NCI-H226 (cell line): ENCODE measurements around the gene CD160.
"Not testable (repeated sequence)": the region's sequence is repeated elsewhere in the genome, so short reads cannot be mapped to it uniquely, and the experiment has no call there.

Source experiments
- DNase-seq: peaks from one replicate; pipeline ENCODE4 v3.0.0-alpha.2; 2015

CD160 gene

DNA sequence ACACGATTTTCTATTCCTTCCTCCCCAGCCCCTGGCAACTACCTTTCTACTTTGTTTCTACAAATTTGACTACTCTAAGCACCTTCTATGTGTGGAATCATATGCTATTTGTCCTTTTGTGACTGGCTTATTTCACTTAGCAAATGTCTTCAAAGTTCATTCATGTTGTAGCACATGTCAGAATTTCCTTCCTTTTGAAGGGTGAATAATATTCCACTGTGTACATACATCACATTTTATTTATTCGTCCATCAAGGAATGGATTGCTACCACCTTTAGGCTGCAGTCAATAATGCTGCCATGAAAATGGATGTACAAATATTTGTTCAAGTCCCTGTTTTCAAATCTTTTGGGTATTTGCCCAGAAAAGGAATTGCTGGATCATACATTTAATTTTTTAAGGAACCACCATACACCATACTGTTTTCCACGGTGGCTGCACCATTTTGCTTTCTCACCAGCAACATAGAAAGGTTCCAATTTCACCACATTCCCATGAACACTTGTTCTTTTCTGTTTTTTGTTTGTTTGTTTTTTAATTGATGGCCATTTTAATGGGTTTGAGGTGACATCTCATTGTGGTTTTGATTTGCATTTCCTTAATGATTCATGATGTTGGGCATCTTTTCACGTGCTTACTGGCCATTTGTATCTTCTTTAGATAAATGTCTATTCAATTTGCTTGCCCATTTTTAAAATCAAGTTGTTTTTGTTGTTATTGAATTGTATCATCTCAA, 8.8 kb upstream of the CD160 start:
- no peak for DNase-seq

DNA sequence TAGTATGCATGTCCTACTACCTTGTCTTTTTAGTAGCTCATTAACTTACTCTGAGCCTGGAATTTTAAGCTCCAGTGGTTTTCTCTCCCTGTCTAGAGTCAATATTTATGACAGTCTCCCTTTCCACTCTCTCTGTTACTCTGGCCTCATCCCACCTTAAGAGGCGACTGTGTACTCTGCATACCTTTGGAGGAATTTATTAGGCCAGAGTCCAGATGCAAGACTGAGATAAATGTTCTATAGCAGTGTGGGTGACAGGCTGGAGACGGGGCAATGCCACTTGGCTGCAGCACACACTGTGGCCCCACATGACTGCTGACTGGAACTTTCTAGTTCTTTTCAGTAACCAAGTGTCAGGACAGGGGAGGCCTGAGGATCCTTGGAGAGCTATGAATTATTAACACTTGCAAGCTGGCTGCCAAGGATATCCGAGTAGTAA, 8.1 kb upstream of the CD160 start:
- no peak for DNase-seq

- DNase-seq, result no peak
These were observed 4.7 kb upstream of the CD160 start for GRCh38 chr1:145714524-145715111.

GRCh38 chr1:145716641-145717345, 2.5 kb upstream of the CD160 start:
- no peak for DNase-seq

DNA sequence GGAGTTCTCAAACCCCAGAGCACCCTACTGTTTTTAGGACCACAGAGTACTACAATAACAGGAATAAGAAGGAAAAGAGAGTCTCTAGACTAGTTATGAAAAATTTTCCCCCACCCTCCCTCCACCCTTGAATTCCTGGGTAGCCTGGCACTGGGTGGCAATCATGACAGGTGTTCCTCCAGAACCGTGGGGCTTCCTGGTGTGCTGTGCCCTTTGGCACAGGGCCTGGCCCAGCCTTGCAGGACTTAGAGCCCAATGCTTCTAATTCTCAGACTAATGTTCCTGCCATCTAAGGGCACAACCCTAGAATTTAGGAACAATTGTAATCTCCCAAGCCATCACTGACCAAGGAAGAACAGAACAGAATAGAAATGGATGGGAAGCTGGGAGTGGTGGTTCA, 1.5 kb upstream of the CD160 start:
- no peak for DNase-seq

DNA sequence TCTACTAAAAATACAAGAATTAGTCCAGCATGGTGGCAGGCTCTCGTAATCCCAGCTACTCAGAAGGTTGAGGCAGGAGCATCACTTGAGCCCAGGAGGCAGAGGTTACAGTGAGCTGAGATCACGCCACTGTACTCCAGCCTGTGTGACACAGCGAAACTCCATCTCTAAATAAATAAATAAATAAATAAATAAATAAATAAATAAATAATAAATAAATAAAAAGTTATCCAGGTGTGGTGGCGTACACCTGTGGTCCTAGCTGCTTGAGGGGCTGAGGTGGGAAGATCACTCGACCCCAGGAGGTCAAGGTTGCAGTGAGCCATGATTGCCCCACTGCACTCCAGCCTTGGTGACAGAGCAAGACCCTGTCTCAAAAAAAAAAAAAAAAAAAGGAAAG, 834 bp upstream of the CD160 start:
- not testable (repeated sequence) for DNase-seq

DNA sequence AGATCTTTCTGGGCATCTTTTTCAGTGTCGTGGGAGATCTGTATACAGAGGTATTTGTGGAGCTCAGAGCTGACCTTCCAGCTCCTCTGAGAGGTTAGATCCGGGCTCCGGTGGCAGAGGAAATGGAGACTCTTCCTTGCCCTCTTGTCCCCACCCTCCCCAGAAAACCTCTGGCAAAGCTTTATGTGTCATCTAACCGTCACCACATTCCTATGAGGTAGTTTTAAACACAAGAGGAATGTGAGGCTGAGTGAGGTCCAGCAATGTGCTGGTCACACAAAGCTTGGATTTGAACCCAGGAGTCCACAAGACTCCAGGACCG, 1.2 kb downstream of the CD160 start:
- DNase-seq, result no peak

GRCh38 chr1:145720878-145721671, 1.8 kb downstream of the CD160 start:
- peak; percentile 21 for DNase-seq

GRCh38 chr1:145726193-145726592, 6.9 kb downstream of the CD160 start:
- not testable (repeated sequence) for DNase-seq

DNA sequence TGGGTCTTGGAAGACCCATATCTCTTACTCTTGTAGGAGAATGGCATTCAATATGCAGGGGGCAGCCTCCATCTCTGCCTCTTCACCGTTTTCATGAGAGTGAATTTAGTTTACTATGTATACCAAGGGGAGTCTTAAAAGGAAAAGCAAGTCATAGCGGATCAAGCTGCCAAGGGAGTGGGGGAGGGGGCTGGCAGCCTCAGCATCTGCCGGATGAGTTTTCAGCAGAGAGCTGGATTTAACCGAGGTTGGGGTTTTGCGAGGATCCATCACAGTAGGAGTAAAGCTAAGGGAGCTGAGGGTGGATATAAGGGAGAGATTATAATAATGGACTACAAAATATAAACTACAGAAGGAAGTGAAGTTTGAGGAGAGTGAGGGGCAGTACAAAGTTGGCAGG, 9.9 kb downstream of the CD160 start:
- DNase-seq, result no peak

DNA sequence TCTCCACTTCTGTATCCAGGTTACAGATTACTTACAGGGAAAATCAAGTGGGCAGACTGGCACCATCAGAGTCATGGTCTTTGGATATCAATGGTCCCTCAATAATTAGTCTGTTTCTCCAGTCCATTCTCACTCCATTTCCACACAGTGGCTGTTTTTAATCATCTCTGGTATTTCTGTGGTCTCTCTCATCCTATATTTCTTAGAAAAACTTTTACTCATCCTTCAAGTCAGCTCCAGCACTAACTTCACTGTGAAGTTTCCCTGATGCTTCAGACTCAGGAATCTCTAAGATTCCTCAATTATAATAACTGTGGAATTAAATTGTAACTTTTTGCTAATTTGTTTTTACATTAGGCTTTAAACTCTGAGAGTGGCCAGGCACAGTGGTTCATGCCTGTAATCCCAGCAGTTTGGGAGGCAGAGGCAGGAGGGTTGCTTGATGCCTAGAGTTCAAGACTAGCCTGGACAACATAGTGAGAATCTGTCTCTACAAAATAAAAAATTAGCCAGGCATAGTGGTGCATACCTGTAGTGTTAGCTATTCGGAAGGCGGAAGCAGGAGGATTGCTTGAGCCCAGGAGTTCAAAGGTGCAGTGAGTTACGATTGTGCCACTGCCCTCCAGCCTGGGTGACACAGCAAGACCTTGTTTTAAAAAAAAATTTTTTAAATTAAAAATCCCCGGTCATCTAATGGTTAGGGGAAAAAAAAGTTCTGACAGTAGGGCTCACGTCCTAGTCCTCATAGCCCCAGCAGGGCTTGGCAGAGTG, 10.6 kb downstream of the CD160 start:
- no peak for DNase-seq

- DNase-seq, result no peak
These were observed 11.2 kb downstream of the CD160 start for GRCh38 chr1:145730467-145730866.

- DNase-seq, result no peak
These were observed 11.6 kb downstream of the CD160 start for GRCh38 chr1:145730900-145731299.

GRCh38 chr1:145736191-145736590, 16.9 kb downstream of the CD160 start:
- DNase-seq, result no peak

DNA sequence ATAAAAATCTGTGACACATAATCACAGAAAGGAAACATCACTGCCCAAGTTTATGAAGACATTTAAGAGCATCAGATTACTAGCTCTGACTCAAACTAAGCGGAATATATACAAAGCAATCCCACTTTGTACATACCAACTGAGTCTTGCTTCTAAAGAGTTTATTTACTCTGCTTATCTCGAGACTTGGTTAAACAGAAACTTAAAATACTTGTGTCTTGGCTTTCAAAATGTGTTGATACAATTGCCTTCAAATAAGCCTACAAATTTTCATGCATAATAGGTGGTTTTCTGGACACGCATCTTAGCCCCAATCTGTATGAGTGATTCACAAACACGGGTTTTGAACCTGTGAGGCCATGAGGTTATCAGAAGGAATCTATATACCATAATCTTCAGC, 21.0 kb downstream of the CD160 start:
- DNase-seq, result no peak

GRCh38 chr1:145747398-145748247, 28.3 kb downstream of the CD160 start:
- no peak for DNase-seq

DNA sequence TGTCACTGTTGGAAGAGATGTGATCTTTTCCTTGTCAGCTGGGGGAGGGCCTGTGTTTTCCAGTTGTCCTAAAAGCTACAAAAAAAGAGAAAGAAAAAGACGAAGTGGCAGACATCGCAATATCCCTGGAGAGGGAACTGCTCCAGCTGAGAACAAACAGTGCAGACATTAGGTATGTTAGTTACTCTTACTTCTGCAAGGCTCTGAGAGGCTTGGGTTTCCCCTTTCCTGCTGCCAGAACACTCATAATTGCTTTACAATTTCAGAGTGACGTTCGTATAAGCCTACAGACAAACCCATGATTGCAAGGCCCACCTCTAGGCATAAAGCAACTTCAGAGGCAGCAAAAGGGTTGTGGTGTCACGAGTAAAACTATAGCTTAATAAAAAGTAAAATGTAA, 31.1 kb downstream of the CD160 start:
- no peak for DNase-seq

DNA sequence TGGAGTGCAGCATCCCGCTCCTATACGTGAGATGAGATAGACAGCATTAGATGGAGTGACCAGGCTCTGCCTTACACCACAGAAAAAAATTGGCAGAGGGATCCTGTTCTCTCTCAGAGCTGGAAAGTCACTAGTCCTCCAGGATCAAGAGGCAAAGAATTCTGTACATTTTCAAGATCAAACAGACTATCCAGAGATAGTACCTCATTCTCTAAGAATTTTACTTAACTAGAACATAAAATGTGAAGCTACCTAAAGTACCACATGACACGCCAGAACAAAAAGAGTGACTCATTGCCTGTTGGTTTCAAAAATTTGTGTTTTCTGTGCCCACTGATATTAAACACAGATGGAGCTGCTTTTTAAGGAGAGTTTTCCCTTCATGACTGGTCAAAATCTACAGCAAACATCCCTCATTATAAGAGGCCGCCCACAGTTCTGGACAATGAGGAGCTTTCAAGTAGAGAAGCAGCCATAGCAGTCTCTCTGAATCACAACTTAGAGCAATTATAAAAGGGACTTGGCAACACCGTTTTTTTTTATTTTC, 32.3 kb downstream of the CD160 start:
- DNase-seq, result peak; percentile 26

DNA sequence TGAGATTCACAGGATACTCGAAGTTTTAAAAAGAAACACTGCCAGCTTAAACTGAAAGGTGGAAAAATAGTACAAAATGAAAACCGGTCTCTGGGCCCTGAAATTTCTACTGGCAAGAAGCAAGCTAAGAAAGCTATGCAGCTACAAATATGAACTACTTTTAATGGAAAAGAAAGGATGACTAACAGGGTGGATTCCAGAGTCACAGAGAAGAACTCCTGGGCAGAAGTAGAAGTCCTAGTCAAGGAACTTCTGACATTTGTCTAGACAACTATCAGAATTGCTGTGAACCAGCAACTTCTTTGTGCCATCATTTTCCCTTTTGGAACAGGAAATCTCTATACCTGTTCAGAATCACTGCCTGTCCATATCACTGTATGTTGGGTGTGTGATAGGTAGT, 38.1 kb downstream of the CD160 start:
- DNase-seq, result no peak

DNA sequence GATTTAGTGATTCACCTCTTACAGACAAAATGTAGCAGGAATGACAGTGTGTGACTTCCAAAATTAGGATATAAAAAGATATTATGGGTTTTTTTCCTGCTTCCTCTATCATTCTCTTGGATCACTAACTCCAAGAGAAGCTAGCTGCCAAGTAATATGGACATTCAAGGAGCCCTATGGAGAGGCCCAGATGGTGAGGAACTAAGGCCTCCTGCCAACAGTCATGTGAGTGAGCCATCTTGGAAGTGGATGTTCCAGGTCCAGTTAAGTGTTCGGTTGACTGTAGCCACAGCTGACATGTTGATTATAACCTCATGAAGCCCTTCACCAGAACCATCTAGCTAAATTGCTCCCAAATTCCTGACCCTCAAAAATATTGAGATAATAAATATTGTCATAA, 38.8 kb downstream of the CD160 start:
- DNase-seq, result no peak

- DNase-seq, result no peak
These were observed 39.3 kb downstream of the CD160 start for GRCh38 chr1:145758575-145758974.
